B cell (primary cell): ENCODE measurements around the gene EVC. TPM values are rescaled to one million over a fixed set of nuclear protein-coding genes. Genes with fewer than 3 reads are reported as not detected.

Experiments used
- ATAC-seq: fragments of 200-7000 bp; cut with Tn5 transposase; one replicate; pipeline ENCODE4 v1.10.0; 2021; ENCODE audit warnings: low read depth, mild to moderate bottlenecking, moderate number of reproducible peaks, moderate library complexity
- CTCF ChIA-PET: fragments of 350-600 bp; sonication (Branson Sonifier 250); formaldehyde crosslinking; loops from one replicate; lab custom pipeline; 2021; ENCODE audit warnings: antibody characterized with exemption, inconsistent platforms; lab: Charles Lee
- POLR2A ChIA-PET: fragments of 350-600 bp; sonication (Branson Sonifier 250); formaldehyde crosslinking; loops from one replicate; lab custom pipeline; 2021; ENCODE audit warnings: antibody characterized with exemption; lab: Charles Lee
- DNase-seq: peaks from one replicate; pipeline ENCODE4 v3.0.0; 2013
- H2AFZ ChIP-seq: 2 replicates; pipeline ENCODE4 v1.6.1; 2012; ENCODE audit warnings: mild to moderate bottlenecking, low read depth, low read length; ENCODE audit not compliant: insufficient read depth, poor library complexity, severe bottlenecking
- H3K27ac ChIP-seq, 2 donors: 1 replicate in 1 of 2; 2 replicates in 1 of 2; pipeline ENCODE4 v1.5.1; 2012 to 2013; ENCODE audit warnings: low read length in 2 of 2, mild to moderate bottlenecking in 2 of 2, moderate library complexity in 1 of 2
- H3K27me3 ChIP-seq, 4 experiments: fragments of 200-600 bp in 1 of 4; sonication (generic) in 1 of 4; replicated peaks in 1 of 4; 1 replicate in 2 of 4; 2 replicates in 2 of 4; pipeline versions ENCODE4 v1.6.1 to v1.7.0; 2013 to 2016; ENCODE audit warnings: low read length in 3 of 4, mild to moderate bottlenecking in 2 of 4, mixed read lengths in 1 of 4, moderate library complexity in 1 of 4; ENCODE audit not compliant: insufficient read depth in 4 of 4, control insufficient read depth in 3 of 4; ENCODE audit errors: control extremely low read depth in 1 of 4
- H3K36me3 ChIP-seq, 2 experiments: replicated peaks in 1 of 2; 1 replicate in 1 of 2; 2 replicates in 1 of 2; pipeline versions ENCODE4 v1.6.1 to v1.7.1; 2013; ENCODE audit warnings: low read length in 1 of 2; ENCODE audit not compliant: insufficient read depth in 2 of 2, control insufficient read depth in 1 of 2; ENCODE audit errors: control extremely low read depth in 1 of 2, extremely low read depth in 1 of 2
- H3K4me1 ChIP-seq, 2 donors: fragments of 200-600 bp in 1 of 2; sonication (generic) in 1 of 2; 1 replicate in 1 of 2; 2 replicates in 1 of 2; pipeline versions ENCODE4 v1.5.1 to v1.6.1; 2013 to 2017; ENCODE audit warnings: low read length in 2 of 2; ENCODE audit not compliant: control insufficient read depth in 2 of 2, insufficient read depth in 2 of 2
- H3K4me2 ChIP-seq: replicated peaks from 2 replicates; pipeline ENCODE3; 2012; ENCODE audit warnings: mild to moderate bottlenecking, low read depth, low read length; ENCODE audit not compliant: poor library complexity, severe bottlenecking
- H3K4me3 ChIP-seq, 5 experiments: fragments of 200-600 bp in 1 of 5; sonication (generic) in 1 of 5; 1 replicate in 3 of 5; 2 replicates in 2 of 5; pipeline versions ENCODE4 v1.5.1 to v1.7.0; 2011 to 2016; ENCODE audit warnings: low read length in 4 of 5, mild to moderate bottlenecking in 4 of 5, low read depth in 2 of 5, control low read depth in 1 of 5, moderate library complexity in 1 of 5; ENCODE audit not compliant: insufficient read depth in 1 of 5; ENCODE audit errors: control extremely low read depth in 1 of 5, extremely low read depth in 1 of 5
- H3K79me2 ChIP-seq: fragments of 200-600 bp; sonication (generic); one replicate; pipeline ENCODE4 v1.6.0; 2016; ENCODE audit warnings: low read length; ENCODE audit not compliant: control insufficient read depth, insufficient read depth
- H3K9ac ChIP-seq: fragments of 200-600 bp; sonication (generic); 2 replicates; pipeline ENCODE4 v1.6.1; 2017; ENCODE audit warnings: mild to moderate bottlenecking, low read length, moderate library complexity
- H3K9me3 ChIP-seq, 3 donors: one replicate each; pipeline versions ENCODE4 v1.6.1 to v1.7.1; 2013; ENCODE audit warnings: low read length in 2 of 3; ENCODE audit not compliant: control insufficient read depth in 2 of 3, insufficient read depth in 1 of 3; ENCODE audit errors: control extremely low read depth in 1 of 3
- H4K20me1 ChIP-seq: 2 replicates; pipeline ENCODE4 v1.6.0; 2012; ENCODE audit warnings: mild to moderate bottlenecking, low read length; ENCODE audit not compliant: insufficient read depth, control insufficient read depth, poor library complexity, severe bottlenecking
- H3K27ac Mint-ChIP-seq: one replicate; pipeline ENCODE4 v1.8.0; 2021; ENCODE audit warnings: mixed read lengths
- H3K27me3 Mint-ChIP-seq: one replicate; pipeline ENCODE4 v1.8.0; 2021; ENCODE audit warnings: mixed read lengths
- H3K4me1 Mint-ChIP-seq: one replicate; pipeline ENCODE4 v1.8.0; 2021; ENCODE audit warnings: mixed read lengths
- H3K4me3 Mint-ChIP-seq: one replicate; pipeline ENCODE4 v1.8.0; 2021; ENCODE audit warnings: mixed read lengths
- H3K9me3 Mint-ChIP-seq: one replicate; pipeline ENCODE4 v1.8.0; 2022; ENCODE audit warnings: mixed read lengths; ENCODE audit not compliant: insufficient read depth
- EZH2 ChIP-seq: IDR thresholded peaks from 2 replicates; pipeline ENCODE4 v1.6.1; 2012; ENCODE audit warnings: borderline replicate concordance, low read depth, mild to moderate bottlenecking, moderate library complexity, low read length; ENCODE audit not compliant: insufficient read depth, poor library complexity, severe bottlenecking
- WGBS: methylation state at CpG from one replicate; pipeline ENCODE4 v1.1.5; 2013; ENCODE audit warnings: missing lambda C conversion rate; ENCODE audit not compliant: insufficient coverage; 5-methylcytosine and 5-hydroxymethylcytosine counted together
- intact Hi-C: fragments of 100-400 bp; cut with micrococcal nuclease; formaldehyde crosslinking; loops from one replicate; pipeline ENCODE4 v1.10.0; 2022
- polyA plus RNA-seq: library from polyadenylated mRNA; depleted of rRNA; stranded (reverse); fragments of >200 nt; gene quantifications from 2 replicates; pipeline ENCODE4 v1.2.3, GENCODE V29; 2012
- total RNA-seq, 2 donors: library from RNA; stranded (reverse); fragments of 120-200 nt in 1 of 2; gene quantifications; 1 replicate in 1 of 2; 2 replicates in 1 of 2; pipeline versions ENCODE4 v1.2.3 to v1.2.4, GENCODE V29; 2013 to 2022
- TF ChIP-seq, protein P1 (sequence below): fragments of 200-600 bp; IDR thresholded peaks from one replicate; pipeline ENCODE4 v1.8.0; 2022; ENCODE audit warnings: antibody characterized with exemption, mild to moderate bottlenecking

EVC gene
- total and polyA plus RNA-seq, 2 donors (not counting 1 experiment from before 2014, with no cell fraction given): 1.5 TPM; not detected in 1

DNA sequence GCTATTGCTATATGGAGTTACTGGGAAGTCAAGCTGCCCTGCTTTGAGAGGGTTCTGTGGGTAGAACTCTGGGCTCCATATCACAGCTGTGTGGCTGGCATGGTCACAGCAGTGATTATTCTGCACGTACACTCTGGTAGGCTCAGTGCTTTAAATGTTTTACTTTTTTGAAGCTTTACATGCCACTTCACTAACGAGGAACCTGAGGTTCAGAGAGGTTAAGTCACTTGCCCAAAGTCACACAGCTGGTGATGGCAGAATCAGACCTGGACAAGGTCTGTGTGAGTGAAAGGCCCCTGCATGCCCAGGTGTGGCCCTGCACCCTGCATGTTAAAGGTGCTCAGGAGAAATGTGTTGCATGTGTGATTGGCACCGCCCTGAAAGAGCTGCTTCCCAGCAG, 24.5 kb downstream of the EVC start:
- Mint-ChIP-seq H3K27me3 (peaks cover 3% of the 10 kb centered on the region), H3K4me3 (no peak overlapping the region), H3K4me1 (no peaks in the 10 kb centered on the region), H3K27ac (no peak overlapping the region), H3K9me3 (no peaks in the 10 kb centered on the region)
- no peak overlapping the region for H3K27ac ChIP-seq
- DNase-seq: no peak
- no peak overlapping the region for H3K4me2 ChIP-seq
- no peak overlapping the region for H3K4me3 ChIP-seq
- no peaks in the 10 kb centered on the region for H3K9me3 ChIP-seq
- H3K36me3 ChIP-seq: no peaks in the 10 kb centered on the region
- no peaks in the 10 kb centered on the region for H3K79me2 ChIP-seq
- no peak overlapping the region for H2AFZ ChIP-seq
- H3K4me1 ChIP-seq: no peaks in the 10 kb centered on the region
- no peak overlapping the region for H3K9ac ChIP-seq
- TF ChIP-seq EZH2: no peak
- TF ChIP-seq, protein P1, sequence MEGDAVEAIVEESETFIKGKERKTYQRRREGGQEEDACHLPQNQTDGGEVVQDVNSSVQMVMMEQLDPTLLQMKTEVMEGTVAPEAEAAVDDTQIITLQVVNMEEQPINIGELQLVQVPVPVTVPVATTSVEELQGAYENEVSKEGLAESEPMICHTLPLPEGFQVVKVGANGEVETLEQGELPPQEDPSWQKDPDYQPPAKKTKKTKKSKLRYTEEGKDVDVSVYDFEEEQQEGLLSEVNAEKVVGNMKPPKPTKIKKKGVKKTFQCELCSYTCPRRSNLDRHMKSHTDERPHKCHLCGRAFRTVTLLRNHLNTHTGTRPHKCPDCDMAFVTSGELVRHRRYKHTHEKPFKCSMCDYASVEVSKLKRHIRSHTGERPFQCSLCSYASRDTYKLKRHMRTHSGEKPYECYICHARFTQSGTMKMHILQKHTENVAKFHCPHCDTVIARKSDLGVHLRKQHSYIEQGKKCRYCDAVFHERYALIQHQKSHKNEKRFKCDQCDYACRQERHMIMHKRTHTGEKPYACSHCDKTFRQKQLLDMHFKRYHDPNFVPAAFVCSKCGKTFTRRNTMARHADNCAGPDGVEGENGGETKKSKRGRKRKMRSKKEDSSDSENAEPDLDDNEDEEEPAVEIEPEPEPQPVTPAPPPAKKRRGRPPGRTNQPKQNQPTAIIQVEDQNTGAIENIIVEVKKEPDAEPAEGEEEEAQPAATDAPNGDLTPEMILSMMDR: no peak
- ChIA-PET POLR2A (no interaction called here), CTCF (no interaction called here)
- H3K27me3 ChIP-seq: no peaks in the 10 kb centered on the region
- ATAC-seq: no peak
- intact Hi-C loops: no loop called here
- WGBS: 92% methylated on average over 2 of the region's 3 CpGs
- H4K20me1 ChIP-seq: no peaks in the 10 kb centered on the region

DNA sequence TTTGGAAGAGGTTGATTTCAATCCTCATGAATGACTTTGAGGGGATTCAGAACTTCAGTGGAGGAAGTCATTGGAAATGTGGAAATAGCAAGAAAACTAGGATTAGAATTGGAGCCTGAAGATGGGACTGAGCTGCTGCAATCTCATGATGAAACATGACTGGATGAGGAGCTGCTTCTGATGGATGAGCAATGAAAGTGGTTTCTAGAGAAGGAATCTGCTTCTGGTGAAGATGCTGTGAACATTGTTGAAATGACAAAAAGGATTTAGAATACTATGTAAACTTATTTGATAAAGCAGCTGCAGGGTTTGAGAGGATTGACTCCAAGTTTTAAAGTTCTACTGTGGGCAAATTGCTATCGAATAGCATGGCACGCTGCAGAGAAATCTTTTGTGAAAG, 27.1 kb downstream of the EVC start:
- no peak for DNase-seq
- no peak overlapping the region for H3K4me2 ChIP-seq
- no peak overlapping the region for H3K27ac Mint-ChIP-seq
- no peaks in the 10 kb centered on the region for H3K4me1 ChIP-seq
- H4K20me1 ChIP-seq: no peaks in the 10 kb centered on the region
- no peak overlapping the region for H3K4me3 ChIP-seq
- H3K36me3 ChIP-seq: no peaks in the 10 kb centered on the region
- no peaks in the 10 kb centered on the region for H3K79me2 ChIP-seq
- ATAC-seq: no peak
- POLR2A ChIA-PET: no interaction called here
- H3K4me1 Mint-ChIP-seq: no peaks in the 10 kb centered on the region
- WGBS: no CpG with 5 or more reads among the region's 2 CpGs
- H3K27ac ChIP-seq: no peak overlapping the region
- H3K9me3 ChIP-seq: no peaks in the 10 kb centered on the region
- intact Hi-C loops: no loop called here
- no peaks in the 10 kb centered on the region for H3K27me3 ChIP-seq
- no peak overlapping the region for H3K4me3 Mint-ChIP-seq
- H3K9ac ChIP-seq: no peak overlapping the region
- peaks cover 3% of the 10 kb centered on the region for H3K27me3 Mint-ChIP-seq
- H3K9me3 Mint-ChIP-seq: no peaks in the 10 kb centered on the region
- CTCF ChIA-PET: no interaction called here
- no peak overlapping the region for H2AFZ ChIP-seq
- TF ChIP-seq, protein P1: no peak
- no peak for TF ChIP-seq EZH2
